GM12891 (cell line): ENCODE results near the gene INO80B.

Source experiments
- PAX5 ChIP-seq: IDR thresholded peaks from 2 replicates; pipeline ENCODE4 v1.6.1; 2011; ENCODE audit warnings: low read length, moderate library complexity, mild to moderate bottlenecking; ENCODE audit not compliant: insufficient read depth, severe bottlenecking
- POLR2A ChIP-seq: IDR thresholded peaks from 2 replicates; pipeline ENCODE4 v1.6.1; 2011; ENCODE audit warnings: low read depth, low read length, control low read depth
- TAF1 ChIP-seq: IDR thresholded peaks from 2 replicates; pipeline ENCODE4 v1.6.1; 2011; ENCODE audit warnings: low read depth, low read length, control low read depth

GRCh38 chr2:74488643-74489481, 34.0 kb downstream of the INO80B start:
- no peak for TF ChIP-seq PAX5
- no peak for TF ChIP-seq POLR2A
- no peak for TF ChIP-seq TAF1
